Measurements from ENCODE around the gene MYO5B. TPM values are rescaled to one million over a fixed set of nuclear protein-coding genes. Genes with fewer than 3 reads are reported as not detected.

The MYO5B gene
- total RNA-seq, 1 donor from 2014 or later = 6.7 TPM

DNA sequence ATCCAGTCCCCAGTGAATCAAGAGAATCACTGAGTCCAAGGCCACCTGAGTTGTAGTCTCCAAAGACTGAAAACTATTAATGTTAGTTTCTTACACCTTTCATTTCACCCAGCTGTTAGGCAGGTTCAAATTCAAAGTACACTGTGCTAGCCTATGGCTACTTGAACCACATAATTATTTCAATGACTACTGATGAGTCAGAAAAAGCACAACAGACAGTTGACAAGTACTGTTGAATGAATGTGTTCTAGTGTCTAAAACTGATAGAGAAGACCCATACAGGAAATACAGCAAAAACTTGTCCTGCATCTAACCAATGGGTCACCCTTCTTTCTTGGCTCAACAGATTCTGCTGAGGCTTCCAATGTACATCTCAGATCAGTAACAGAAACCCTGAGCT, 160.9 kb downstream of the MYO5B start:
- Mint-ChIP-seq H3K27me3 (ENCODE audit: insufficient read depth, low read depth) (peaks cover 6% of the 10 kb centered on the region), H3K36me3 (no peaks in the 10 kb centered on the region), H3K4me3 (no peak overlapping the region), H3K9me3 (peaks cover 2% of the 10 kb centered on the region), H3K27ac (no peak overlapping the region), H3K4me1 (peaks cover 22% of the 10 kb centered on the region)
- no peak overlapping the region for H3K4me3 ChIP-seq
- no peak overlapping the region for H3K27ac ChIP-seq
- no peaks in the 10 kb centered on the region for H3K27me3 ChIP-seq
- H3K9ac ChIP-seq = no peak overlapping the region
- no peak overlapping the region for H3K4me2 ChIP-seq
- H3K79me2 ChIP-seq (ENCODE audit: low read depth) = no peaks in the 10 kb centered on the region
- no peaks in the 10 kb centered on the region for H4K20me1 ChIP-seq (ENCODE audit: low read depth)
- DNase-seq (ENCODE audit: low spot score) = no peak
- no peaks in the 10 kb centered on the region for H3F3A ChIP-seq (ENCODE audit: low read depth)
- TF ChIP-seq, protein P1, sequence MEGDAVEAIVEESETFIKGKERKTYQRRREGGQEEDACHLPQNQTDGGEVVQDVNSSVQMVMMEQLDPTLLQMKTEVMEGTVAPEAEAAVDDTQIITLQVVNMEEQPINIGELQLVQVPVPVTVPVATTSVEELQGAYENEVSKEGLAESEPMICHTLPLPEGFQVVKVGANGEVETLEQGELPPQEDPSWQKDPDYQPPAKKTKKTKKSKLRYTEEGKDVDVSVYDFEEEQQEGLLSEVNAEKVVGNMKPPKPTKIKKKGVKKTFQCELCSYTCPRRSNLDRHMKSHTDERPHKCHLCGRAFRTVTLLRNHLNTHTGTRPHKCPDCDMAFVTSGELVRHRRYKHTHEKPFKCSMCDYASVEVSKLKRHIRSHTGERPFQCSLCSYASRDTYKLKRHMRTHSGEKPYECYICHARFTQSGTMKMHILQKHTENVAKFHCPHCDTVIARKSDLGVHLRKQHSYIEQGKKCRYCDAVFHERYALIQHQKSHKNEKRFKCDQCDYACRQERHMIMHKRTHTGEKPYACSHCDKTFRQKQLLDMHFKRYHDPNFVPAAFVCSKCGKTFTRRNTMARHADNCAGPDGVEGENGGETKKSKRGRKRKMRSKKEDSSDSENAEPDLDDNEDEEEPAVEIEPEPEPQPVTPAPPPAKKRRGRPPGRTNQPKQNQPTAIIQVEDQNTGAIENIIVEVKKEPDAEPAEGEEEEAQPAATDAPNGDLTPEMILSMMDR (IDR thresholded peaks at IDR 0.05) = no peak
- TF ChIP-seq EZH2 (IDR thresholded peaks at IDR 0.05) (no peak), EZH2phosphoT487 (IDR thresholded peaks at IDR 0.05) (no peak)
- no peaks in the 10 kb centered on the region for H3K36me3 ChIP-seq
- H3K9me3 ChIP-seq (ENCODE audit: low read depth) = no peaks in the 10 kb centered on the region
- H3K4me1 ChIP-seq = no peaks in the 10 kb centered on the region
- no peak overlapping the region for H2AFZ ChIP-seq (replicated peaks)

GRCh38 chr18:50033004-50033403, 161.9 kb downstream of the MYO5B start:
- Mint-ChIP-seq H3K9me3 (no peaks in the 10 kb centered on the region), H3K4me1 (peaks cover 13% of the 10 kb centered on the region), H3K4me3 (no peak overlapping the region), H3K27me3 (ENCODE audit: insufficient read depth, low read depth) (peaks cover 2% of the 10 kb centered on the region), H3K36me3 (no peaks in the 10 kb centered on the region), H3K27ac (no peak overlapping the region)
- H3K27me3 ChIP-seq = no peaks in the 10 kb centered on the region
- no peak overlapping the region for H2AFZ ChIP-seq (replicated peaks)
- no peak for TF ChIP-seq EZH2 (IDR thresholded peaks at IDR 0.05)
- TF ChIP-seq, protein P1 (IDR thresholded peaks at IDR 0.05) = no peak
- no peaks in the 10 kb centered on the region for H3F3A ChIP-seq (ENCODE audit: low read depth)
- no peak overlapping the region for H3K4me3 ChIP-seq
- no peak overlapping the region for H3K9ac ChIP-seq
- no peaks in the 10 kb centered on the region for H3K79me2 ChIP-seq (ENCODE audit: low read depth)
- H3K9me3 ChIP-seq (ENCODE audit: low read depth) = no peaks in the 10 kb centered on the region
- no peak overlapping the region for H3K27ac ChIP-seq
- no peaks in the 10 kb centered on the region for H4K20me1 ChIP-seq (ENCODE audit: low read depth)
- DNase-seq (ENCODE audit: low spot score) = no peak
- H3K4me1 ChIP-seq = no peaks in the 10 kb centered on the region
- no peaks in the 10 kb centered on the region for H3K36me3 ChIP-seq
- no peak overlapping the region for H3K4me2 ChIP-seq

DNA sequence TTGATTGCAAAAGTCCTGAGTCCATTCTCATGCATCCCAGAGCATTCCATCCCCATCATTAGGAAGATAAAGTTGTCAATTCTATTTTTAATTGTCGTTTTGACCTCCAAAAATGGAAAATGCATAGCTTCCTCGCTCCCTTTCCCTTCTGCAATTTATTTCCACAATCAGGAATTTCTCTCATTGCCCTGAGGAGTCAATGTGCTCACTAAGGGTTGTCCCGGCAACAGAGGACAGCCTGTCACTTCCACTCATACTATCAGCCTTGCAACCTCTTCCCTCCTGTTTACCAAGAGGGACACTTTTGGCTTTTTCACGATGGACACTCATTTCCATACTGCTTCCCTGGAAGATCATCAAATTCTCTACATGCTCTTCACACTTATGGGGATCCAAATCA, 164.8 kb downstream of the MYO5B start:
- Histone ChIP-seq H3K79me2 (ENCODE audit: low read depth) (no peaks in the 10 kb centered on the region), H3K27ac (no peak overlapping the region), H3K4me2 (no peak overlapping the region), H3F3A (ENCODE audit: low read depth) (no peaks in the 10 kb centered on the region), H3K9me3 (ENCODE audit: low read depth) (peaks cover 3% of the 10 kb centered on the region), H3K27me3 (no peaks in the 10 kb centered on the region), H3K4me1 (no peaks in the 10 kb centered on the region), H2AFZ (replicated peaks) (no peak overlapping the region), H3K9ac (no peak overlapping the region), H4K20me1 (ENCODE audit: low read depth) (no peaks in the 10 kb centered on the region), H3K36me3 (no peaks in the 10 kb centered on the region), H3K4me3 (no peak overlapping the region)
- H3K9me3 Mint-ChIP-seq = peaks cover 2% of the 10 kb centered on the region
- H3K4me3 Mint-ChIP-seq = no peak overlapping the region
- no peak overlapping the region for H3K27ac Mint-ChIP-seq
- peaks cover 4% of the 10 kb centered on the region for H3K27me3 Mint-ChIP-seq (ENCODE audit: insufficient read depth, low read depth)
- no peaks in the 10 kb centered on the region for H3K36me3 Mint-ChIP-seq
- TF ChIP-seq, protein P1 (IDR thresholded peaks at IDR 0.05) = no peak
- TF ChIP-seq EZH2phosphoT487 (IDR thresholded peaks at IDR 0.05) (no peak), EZH2 (IDR thresholded peaks at IDR 0.05) (no peak)
- no peak for DNase-seq (ENCODE audit: low spot score)
- H3K4me1 Mint-ChIP-seq = peaks cover 11% of the 10 kb centered on the region
